Thyroid gland (tissue), 4 donors: ENCODE results near the gene CNTLN. TPM values are rescaled to one million over a fixed set of nuclear protein-coding genes. Genes with fewer than 3 reads are reported as not detected.

ENCODE experiments used
- DNase-seq, 2 donors: peaks; one replicate each; pipeline ENCODE4 v3.0.0-alpha.2; 2019
- H3K27ac ChIP-seq, 3 donors: fragments of 200-600 bp; sonication (generic); 1 replicate in 2 of 3; 2 replicates in 1 of 3; pipeline ENCODE4 v1.5.1; 2016 to 2019; ENCODE audit warnings: mild to moderate bottlenecking in 1 of 3, moderate library complexity in 1 of 3
- H3K27me3 ChIP-seq: fragments of 200-600 bp; sonication (generic); one replicate; pipeline ENCODE4 v1.5.1; 2019
- H3K36me3 ChIP-seq, 2 donors: fragments of 200-600 bp; sonication (generic); one replicate each; pipeline ENCODE4 v1.5.1; 2016 to 2019
- H3K4me1 ChIP-seq, 2 donors: fragments of 200-600 bp; sonication (generic); one replicate each; pipeline ENCODE4 v1.5.1; 2017 to 2019
- H3K4me3 ChIP-seq, 3 donors: fragments of 200-600 bp; sonication (generic); replicated peaks in 1 of 3; 1 replicate in 2 of 3; 2 replicates in 1 of 3; pipeline ENCODE4 v1.5.1; 2016; ENCODE audit warnings: mild to moderate bottlenecking in 1 of 3
- H3K9me3 ChIP-seq: fragments of 200-600 bp; sonication (generic); one replicate; pipeline ENCODE4 v1.5.1; 2017
- CTCF ChIP-seq, 6 experiments: fragments of 200-600 bp in 3 of 6; fragments of 450-650 bp in 3 of 6; sonication (generic) in 3 of 6; IDR thresholded peaks; one replicate each; pipeline ENCODE4 v1.5.1; 2016 to 2019; ENCODE audit warnings: antibody characterized with exemption in 6 of 6, mild to moderate bottlenecking in 2 of 6, inconsistent platforms in 1 of 6, moderate library complexity in 1 of 6
- POLR2A ChIP-seq, 2 donors: fragments of 450-650 bp; IDR thresholded peaks; one replicate each; pipeline ENCODE4 v1.6.1; 2017; ENCODE audit warnings: antibody characterized with exemption in 2 of 2, mild to moderate bottlenecking in 2 of 2, moderate library complexity in 1 of 2
- WGBS, 2 donors: methylation state at CpG; one replicate each; pipeline ENCODE4 v1.1.5; 2017; 5-methylcytosine and 5-hydroxymethylcytosine counted together
- intact Hi-C: fragments of 100-400 bp; cut with DNase I; formaldehyde crosslinking; loops from one replicate; pipeline ENCODE4 v1.15.1; 2023
- total RNA-seq, 4 donors: library from RNA; depleted of rRNA; stranded (reverse); fragments of >200 nt; gene quantifications; one replicate each; pipeline ENCODE4 v1.2.3, GENCODE V29; 2016

Gene CNTLN
- total RNA-seq, 4 donors from 2014 or later = 10.0 to 16.1 (median 12.2) TPM

GRCh38 chr9:17148324-17148723, 13.5 kb downstream of the CNTLN start:
- no peak overlapping the region for H3K4me3 ChIP-seq
- H3K36me3 ChIP-seq = no peaks in the 10 kb centered on the region
- 46 to 68% methylated on average over 3 of the region's 3 CpGs for WGBS, 2 donors
- intact Hi-C loops = no loop called here
- no peaks in the 10 kb centered on the region for H3K9me3 ChIP-seq
- H3K27ac ChIP-seq = no peak overlapping the region
- DNase-seq = no peak
- H3K4me1 ChIP-seq = no peaks in the 10 kb centered on the region
- TF ChIP-seq POLR2A (IDR thresholded peaks at IDR 0.05) = no peak
- TF ChIP-seq CTCF (IDR thresholded peaks at IDR 0.05) = no peak
- no peaks in the 10 kb centered on the region for H3K27me3 ChIP-seq

- no peaks in the 10 kb centered on the region for H3K27me3 ChIP-seq
- H3K27ac ChIP-seq = no peak overlapping the region
- no peaks in the 10 kb centered on the region for H3K36me3 ChIP-seq
- no peak for TF ChIP-seq CTCF (IDR thresholded peaks at IDR 0.05)
- TF ChIP-seq POLR2A (IDR thresholded peaks at IDR 0.05) = no peak
- DNase-seq = no peak
- no peak overlapping the region for H3K4me3 ChIP-seq
- 84 to 85% methylated on average over 4 of the region's 4 CpGs for WGBS, 2 donors
- H3K4me1 ChIP-seq = no peaks in the 10 kb centered on the region
- no peaks in the 10 kb centered on the region for H3K9me3 ChIP-seq
- intact Hi-C loops = no loop called here
These were observed 24.6 kb downstream of the CNTLN start for GRCh38 chr9:17159469-17159868.

GRCh38 chr9:17160327-17160726, 25.5 kb downstream of the CNTLN start:
- intact Hi-C loops = no loop called here
- TF ChIP-seq CTCF (IDR thresholded peaks at IDR 0.05) = no peak
- no peak for TF ChIP-seq POLR2A (IDR thresholded peaks at IDR 0.05)
- Histone ChIP-seq H3K4me1 (no peaks in the 10 kb centered on the region), H3K36me3 (no peaks in the 10 kb centered on the region), H3K27ac (no peak overlapping the region), H3K4me3 (no peak overlapping the region), H3K9me3 (no peaks in the 10 kb centered on the region), H3K27me3 (no peaks in the 10 kb centered on the region)
- no peak for DNase-seq

GRCh38 chr9:17165764-17166163, 30.9 kb downstream of the CNTLN start:
- no peaks in the 10 kb centered on the region for H3K36me3 ChIP-seq
- H3K27me3 ChIP-seq = no peaks in the 10 kb centered on the region
- H3K9me3 ChIP-seq = no peaks in the 10 kb centered on the region
- no peak for DNase-seq
- TF ChIP-seq POLR2A (IDR thresholded peaks at IDR 0.05) (no peak), CTCF (IDR thresholded peaks at IDR 0.05) (no peak)
- intact Hi-C loops = no loop called here
- H3K4me3 ChIP-seq = no peak overlapping the region
- no peaks in the 10 kb centered on the region for H3K4me1 ChIP-seq
- no peak overlapping the region for H3K27ac ChIP-seq

- H3K36me3 ChIP-seq = no peaks in the 10 kb centered on the region
- TF ChIP-seq POLR2A (IDR thresholded peaks at IDR 0.05) (no peak), CTCF (IDR thresholded peaks at IDR 0.05) (no peak)
- intact Hi-C loops = no loop called here
- H3K4me3 ChIP-seq = no peak overlapping the region
- H3K9me3 ChIP-seq = no peaks in the 10 kb centered on the region
- H3K27me3 ChIP-seq = no peaks in the 10 kb centered on the region
- no peak overlapping the region for H3K27ac ChIP-seq
- no peaks in the 10 kb centered on the region for H3K4me1 ChIP-seq
- no peak for DNase-seq
These were observed 31.5 kb downstream of the CNTLN start for GRCh38 chr9:17166346-17166745.
